HG03442 (cell line): ENCODE measurements around the gene ITPA.

Source experiments
- ATAC-seq: cut with Tn5 transposase; IDR thresholded peaks from one replicate; pipeline ENCODE4 v1.9.1; 2021; ENCODE audit warnings: mild to moderate bottlenecking, moderate library complexity; ENCODE audit not compliant: unreplicated experiment

The ITPA gene

DNA sequence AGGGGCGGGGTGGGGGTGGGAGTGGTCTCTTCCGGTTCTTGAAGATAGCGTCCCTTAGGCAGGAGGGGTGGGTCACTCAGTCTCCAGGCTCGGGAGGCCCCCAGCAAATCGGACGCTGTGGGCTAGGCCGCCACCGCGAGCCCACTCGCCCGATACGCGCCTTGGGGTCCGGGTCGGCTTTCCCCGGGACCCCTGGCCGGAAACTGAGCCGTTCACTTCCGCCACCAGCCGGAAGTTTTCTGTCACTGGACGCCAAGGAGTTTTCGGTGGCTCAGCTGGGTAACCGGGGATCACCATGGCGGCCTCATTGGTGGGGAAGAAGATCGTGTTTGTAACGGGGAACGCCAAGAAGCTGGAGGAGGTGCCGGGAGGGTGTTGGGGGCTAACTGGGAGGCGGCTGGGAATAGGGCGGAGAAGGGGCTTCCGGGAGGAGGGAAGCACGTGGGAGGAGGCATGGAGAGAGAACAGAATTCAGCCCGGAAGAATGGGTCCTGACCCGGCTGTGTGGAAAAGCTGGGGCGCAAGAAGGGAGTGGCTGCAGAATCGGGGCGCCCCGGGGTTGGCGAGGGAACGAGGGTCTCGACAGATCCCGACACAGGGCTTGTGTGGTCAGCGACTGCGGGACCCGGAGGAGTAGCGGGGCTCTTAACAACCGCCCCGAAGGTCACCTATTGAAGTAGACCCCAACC is at the start of gene ITPA:
Gene ITPA, plus strand, starts transcription at position 242 of the 689 bp plus-strand sequence. Its CDS starts 54 bp downstream, at position 296.
- no peak for ATAC-seq

DNA sequence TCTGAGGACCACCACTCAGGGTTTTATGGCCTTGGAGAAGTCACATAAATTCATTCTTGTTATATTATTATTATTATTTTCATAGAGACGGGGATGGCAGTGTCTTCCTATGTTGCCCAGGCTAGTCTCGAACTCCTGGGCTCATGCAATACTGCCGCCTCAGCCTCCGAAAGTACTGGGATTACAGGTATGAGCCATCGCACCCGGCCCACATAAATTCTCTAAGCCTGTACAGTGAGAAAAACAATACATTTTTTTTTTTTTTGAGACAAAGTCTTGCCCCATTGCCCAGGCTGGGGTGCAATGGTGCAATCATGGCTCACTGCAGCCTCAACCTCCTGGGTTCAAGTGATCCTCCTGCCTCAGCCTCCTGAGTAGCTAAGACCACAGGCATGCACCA is 48.9 kb upstream of the ITPA start:
- no peak for ATAC-seq

DNA sequence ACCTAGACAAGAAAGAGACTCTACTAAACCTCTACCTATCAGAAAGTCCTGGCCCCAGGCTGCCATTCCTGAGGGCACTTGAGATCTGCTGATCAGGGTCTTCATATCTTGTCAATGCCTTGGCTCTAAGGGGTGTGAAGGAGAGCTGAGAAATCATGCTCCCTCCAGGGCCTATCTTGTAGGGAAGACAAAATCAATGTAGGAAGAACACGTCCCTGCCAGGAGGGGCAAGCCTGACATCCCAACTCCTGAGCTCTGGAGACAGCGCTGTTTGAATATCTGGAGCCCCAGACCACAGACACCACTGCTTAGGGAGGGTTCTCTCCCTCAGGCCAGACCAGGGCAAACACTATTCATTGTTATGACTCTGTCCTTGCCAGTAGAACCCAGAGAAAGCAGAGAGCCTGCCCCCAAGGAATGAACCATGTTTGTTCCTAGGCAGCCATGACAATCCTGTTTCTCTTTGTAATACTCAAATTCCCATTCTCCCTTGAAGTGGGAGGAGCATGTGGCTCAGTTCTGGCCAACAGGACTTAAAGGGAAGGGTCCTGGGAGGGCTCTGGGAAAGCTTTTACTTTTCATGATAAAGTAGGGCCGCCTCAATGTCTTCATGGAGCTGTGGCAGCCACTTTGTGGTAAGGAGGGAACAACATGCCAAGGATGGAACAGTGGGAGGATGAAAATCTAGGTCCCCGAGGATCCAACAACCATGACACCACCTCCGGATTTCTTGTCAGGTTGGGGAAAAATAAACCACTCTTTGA is 47.8 kb upstream of the ITPA start:
- ATAC-seq: no peak

- ATAC-seq: no peak
Observed at GRCh38 chr20:3162080-3162611, 47.2 kb upstream of the ITPA start.

DNA sequence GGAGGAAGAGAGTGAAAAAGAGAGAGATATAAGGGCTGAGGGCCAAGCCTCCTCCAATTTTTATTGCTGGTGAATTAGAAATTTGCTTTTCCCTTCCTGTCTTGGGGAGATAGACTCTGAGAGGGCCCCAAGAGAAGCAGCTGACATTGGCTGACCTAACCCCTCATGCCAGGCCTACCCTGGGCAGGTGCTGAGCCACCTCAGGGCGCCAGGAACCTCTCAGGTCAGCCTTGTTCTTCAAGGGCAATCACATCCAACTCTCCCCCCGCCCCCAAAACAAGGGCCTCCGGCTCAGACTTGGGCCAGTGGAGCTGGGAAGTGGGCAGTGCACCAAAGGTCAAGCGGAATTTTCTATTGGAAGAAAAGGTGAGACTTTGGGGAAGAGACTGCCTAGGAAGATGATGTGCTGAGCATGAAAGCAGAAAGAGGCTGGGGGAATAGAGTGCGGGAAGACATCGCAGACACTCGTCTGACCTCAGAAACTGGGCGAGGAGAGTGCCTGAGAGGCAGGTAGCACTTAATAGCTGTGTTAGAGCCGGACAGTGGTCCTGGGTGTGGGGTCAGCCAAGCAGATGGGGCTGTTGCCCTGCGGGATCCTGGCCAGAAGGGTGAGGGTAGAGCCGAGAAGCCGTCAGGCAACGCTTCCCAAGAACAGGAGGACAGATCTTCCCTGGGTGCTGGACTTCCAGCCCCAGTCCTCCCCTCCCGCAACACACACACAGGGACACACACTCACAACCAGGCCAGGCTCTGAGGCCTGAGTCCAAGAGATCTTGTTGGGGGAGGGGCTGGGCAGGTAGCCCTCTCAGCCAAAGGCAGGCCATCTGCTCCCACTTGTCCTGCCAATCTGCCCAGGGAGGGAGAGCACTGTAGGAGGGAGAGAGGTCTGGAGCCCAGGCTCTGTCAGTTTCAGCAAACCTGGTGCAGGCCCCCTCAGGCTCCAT is 45.9 kb upstream of the ITPA start:
- no peak for ATAC-seq

- ATAC-seq: no peak
Observed at GRCh38 chr20:3164043-3164762, 45.1 kb upstream of the ITPA start.

- ATAC-seq: no peak
Observed at GRCh38 chr20:3164763-3165410, 44.4 kb upstream of the ITPA start.

- ATAC-seq: no peak
Observed at GRCh38 chr20:3165473-3166337, 43.6 kb upstream of the ITPA start.

DNA sequence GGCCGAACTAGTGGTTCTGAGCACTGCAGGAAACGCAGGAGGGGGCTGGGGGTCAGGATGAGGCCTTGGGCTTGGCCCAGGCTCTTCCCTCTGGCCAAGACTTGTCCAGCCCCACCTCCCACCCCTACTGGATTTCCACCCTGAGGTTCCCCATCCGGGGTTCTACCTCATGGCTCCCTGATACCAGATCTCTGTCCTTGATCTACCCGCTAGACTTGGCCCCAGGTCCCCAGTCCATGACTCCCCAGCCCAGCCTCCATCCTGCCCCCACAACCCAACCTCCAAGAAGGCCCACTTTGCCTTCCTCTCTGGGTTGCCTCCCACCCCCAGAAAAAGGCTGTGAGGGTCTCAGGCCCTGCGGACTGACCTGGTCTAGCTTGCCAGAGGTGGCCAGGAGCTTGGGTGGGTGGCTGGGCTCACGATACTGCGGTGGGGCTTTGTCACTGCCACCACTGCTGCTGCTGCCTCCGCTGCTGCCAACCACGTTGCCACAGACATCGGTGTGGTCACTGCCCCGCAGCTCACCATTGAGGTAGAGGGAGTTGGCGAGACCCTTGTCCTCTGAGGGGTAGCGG is 42.9 kb upstream of the ITPA start:
- no peak for ATAC-seq

DNA sequence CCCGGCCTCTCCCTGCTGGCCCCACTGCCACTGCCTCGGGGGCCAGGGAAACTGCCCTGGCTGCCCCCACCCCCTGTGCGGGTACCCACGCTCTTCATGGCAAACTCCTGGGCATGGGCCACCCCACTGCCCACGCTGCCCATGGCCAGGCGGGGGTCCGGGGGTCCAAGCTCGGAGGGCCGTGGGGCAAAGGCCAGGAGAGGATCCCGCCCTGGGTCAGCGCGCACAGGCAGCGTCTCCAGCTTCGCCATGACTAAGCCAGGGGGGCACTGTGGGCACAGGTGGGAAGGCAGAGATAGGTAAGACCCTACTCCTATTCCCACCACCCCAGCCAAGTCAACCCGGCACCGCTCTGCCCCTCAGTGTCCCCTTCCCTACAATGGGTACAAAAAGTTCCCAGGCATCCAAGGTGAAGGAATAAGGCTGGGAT is 42.4 kb upstream of the ITPA start:
- ATAC-seq: no peak

DNA sequence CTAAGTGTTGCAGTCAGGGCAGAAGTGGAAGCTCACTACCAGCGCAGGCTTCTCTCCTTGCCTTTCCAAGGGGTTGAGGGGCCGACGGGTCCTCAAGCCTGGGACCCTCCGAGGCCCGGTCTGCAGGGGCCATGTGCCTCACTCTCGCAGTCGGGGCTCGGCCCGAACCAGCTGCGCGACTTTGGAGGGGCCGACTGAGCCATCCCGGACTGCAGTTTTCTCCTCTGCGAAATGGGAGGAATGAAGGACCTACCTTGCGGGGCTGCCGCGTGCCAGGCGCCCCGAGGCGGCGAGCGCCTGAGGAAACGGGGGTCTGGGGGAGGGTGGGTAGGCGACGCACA is 41.6 kb upstream of the ITPA start:
- ATAC-seq: no peak

DNA sequence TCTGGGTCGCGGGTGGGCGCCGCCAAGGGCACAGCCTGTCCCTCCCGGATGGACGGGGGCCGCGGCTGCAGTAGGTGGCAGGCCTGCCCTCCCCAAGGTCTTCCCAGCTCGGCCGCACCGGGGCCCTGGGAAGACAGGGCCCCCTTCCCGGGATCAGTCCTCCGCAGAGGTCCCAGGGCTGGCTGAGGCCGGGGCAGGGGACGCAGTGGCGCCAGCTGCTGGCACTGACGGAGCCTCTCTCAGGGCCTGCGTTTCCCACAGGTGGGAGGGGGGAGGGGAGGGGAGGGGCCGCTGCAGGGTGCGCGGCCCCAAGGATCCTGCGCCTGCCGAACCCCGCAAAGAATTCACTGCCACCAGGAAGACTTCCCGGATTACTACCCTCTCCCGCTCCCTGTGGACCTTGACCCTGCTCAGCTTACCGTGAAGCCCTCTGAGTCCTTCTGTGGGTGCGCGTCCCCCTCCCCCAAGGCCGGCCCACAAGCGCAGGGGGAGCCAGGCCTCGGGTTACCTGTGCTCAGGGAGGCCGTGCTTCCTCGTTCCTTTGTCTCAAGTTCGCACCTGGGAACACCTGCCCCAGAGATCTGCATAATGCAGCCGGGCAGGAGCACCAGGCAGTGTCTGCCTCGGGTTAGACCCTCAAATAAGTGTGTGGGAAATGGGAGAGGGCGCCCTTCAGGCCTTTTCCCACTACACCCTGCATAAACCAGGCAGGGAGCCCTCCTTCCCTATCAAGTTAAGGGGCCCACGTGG is 41.0 kb upstream of the ITPA start:
- no peak for ATAC-seq

GRCh38 chr20:3168829-3169590 is 40.3 kb upstream of the ITPA start:
- no peak for ATAC-seq

DNA sequence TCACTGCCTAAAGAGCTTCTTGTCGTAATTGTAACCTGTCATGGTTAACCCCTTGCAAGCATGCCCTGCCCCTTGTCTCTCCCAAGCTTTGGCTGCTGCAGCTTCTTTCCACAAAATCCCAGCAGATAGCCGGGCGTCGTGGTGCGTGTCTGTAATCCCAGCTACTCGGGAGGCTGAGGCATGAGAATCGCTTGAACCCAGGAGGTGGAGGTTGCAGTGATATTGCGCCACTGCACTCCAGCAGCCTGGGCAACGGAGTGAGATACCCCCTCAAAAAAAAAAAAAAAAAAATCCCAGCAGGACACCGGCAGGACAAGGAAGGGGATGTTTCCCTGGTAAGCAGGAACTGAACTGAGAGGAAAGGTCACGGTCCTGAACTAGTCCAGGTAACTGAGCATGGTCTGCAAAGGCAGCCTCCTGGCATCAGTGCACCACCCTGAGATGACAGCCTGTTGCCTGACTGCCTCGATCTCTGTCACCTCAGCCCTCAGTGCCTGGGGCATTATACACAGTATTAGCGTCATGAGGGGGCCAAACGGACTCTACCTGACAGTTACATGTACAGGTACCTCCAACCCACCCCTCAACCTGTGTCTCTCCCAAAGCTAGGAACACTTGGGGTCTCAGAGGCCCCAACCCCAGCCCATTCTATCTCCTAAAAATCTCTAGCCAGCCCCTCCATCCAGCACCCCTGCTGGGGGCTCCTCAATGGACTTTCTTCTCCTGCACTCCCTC is 37.7 kb upstream of the ITPA start:
- ATAC-seq: no peak

- no peak for ATAC-seq
Observed at GRCh38 chr20:3172126-3172932, 37.0 kb upstream of the ITPA start.
